Liver (tissue), 9 donors: ENCODE results near the gene THEMIS. TPM values are rescaled to one million over a fixed set of nuclear protein-coding genes. Genes with fewer than 3 reads are reported as not detected.

Experiments used
- DNase-seq: peaks from one replicate; pipeline ENCODE4 v3.0.0-alpha.2; 2017; ENCODE audit warnings: low spot score
- H3K27ac ChIP-seq, 2 donors: one replicate each; pipeline ENCODE4 v1.7.0; 2013; ENCODE audit warnings: inconsistent platforms in 2 of 2, low read length in 2 of 2, control low read depth in 1 of 2, low read depth in 1 of 2, mild to moderate bottlenecking in 1 of 2
- H3K27me3 ChIP-seq, 4 donors: one replicate each; pipeline versions ENCODE4 v1.6.1 to v1.7.0; 2013; ENCODE audit warnings: low read length in 3 of 4, inconsistent platforms in 1 of 4, mild to moderate bottlenecking in 1 of 4, moderate library complexity in 1 of 4; ENCODE audit not compliant: control insufficient read depth in 4 of 4, insufficient read depth in 4 of 4
- H3K36me3 ChIP-seq, 4 donors: one replicate each; pipeline versions ENCODE4 v1.6.1 to v1.7.0; 2013; ENCODE audit warnings: low read length in 3 of 4, mild to moderate bottlenecking in 3 of 4, low read depth in 1 of 4, moderate library complexity in 1 of 4; ENCODE audit not compliant: control insufficient read depth in 4 of 4, insufficient read depth in 3 of 4
- H3K4me1 ChIP-seq, 4 donors: one replicate each; pipeline versions ENCODE4 v1.6.1 to v1.7.0; 2013; ENCODE audit warnings: low read length in 3 of 4, mild to moderate bottlenecking in 3 of 4, moderate library complexity in 1 of 4; ENCODE audit not compliant: control insufficient read depth in 4 of 4, insufficient read depth in 4 of 4
- H3K4me3 ChIP-seq, 3 donors: one replicate each; pipeline versions ENCODE4 v1.6.1 to v1.7.0; 2013; ENCODE audit warnings: low read length in 3 of 3, control low read depth in 1 of 3, low read depth in 1 of 3, mild to moderate bottlenecking in 1 of 3
- H3K9ac ChIP-seq, 2 donors: one replicate each; pipeline ENCODE4 v1.7.0; 2013; ENCODE audit warnings: low read length in 2 of 2, mild to moderate bottlenecking in 2 of 2, moderate library complexity in 2 of 2, control low read depth in 1 of 2, low read depth in 1 of 2
- H3K9me3 ChIP-seq, 4 donors: one replicate each; pipeline versions ENCODE4 v1.6.1 to v1.7.0; 2013; ENCODE audit warnings: low read length in 3 of 4; ENCODE audit not compliant: control insufficient read depth in 4 of 4
- CTCF ChIP-seq: fragments of 150-350 bp; IDR thresholded peaks from 2 replicates; pipeline ENCODE4 v1.5.1; 2017; ENCODE audit warnings: improper control_type of control experiment, low read depth, low read length; ENCODE audit not compliant: missing input control
- FOXA1 ChIP-seq: IDR thresholded peaks from 2 replicates; pipeline ENCODE4 v1.6.1; 2016; ENCODE audit warnings: antibody characterized with exemption
- GABPA ChIP-seq, 2 donors: IDR thresholded peaks in 1 of 2; conservative IDR thresholded peaks in 1 of 2; 2 replicates each; pipeline ENCODE4 v1.6.1; 2016; ENCODE audit warnings: antibody characterized with exemption in 2 of 2, mild to moderate bottlenecking in 1 of 2, moderate library complexity in 1 of 2
- HNF4A ChIP-seq, 2 donors: conservative IDR thresholded peaks; 2 replicates each; pipeline ENCODE4 v1.6.1; 2016; ENCODE audit warnings: antibody characterized with exemption in 2 of 2, mild to moderate bottlenecking in 2 of 2
- JUND ChIP-seq, 2 donors: IDR thresholded peaks; 2 replicates each; pipeline ENCODE4 v1.6.1; 2016; ENCODE audit warnings: antibody characterized with exemption in 2 of 2
- RAD21 ChIP-seq, 2 donors: IDR thresholded peaks; 2 replicates each; pipeline ENCODE4 v1.6.1; 2016; ENCODE audit warnings: antibody characterized with exemption in 2 of 2, mild to moderate bottlenecking in 2 of 2
- REST ChIP-seq: IDR thresholded peaks from 2 replicates; pipeline ENCODE4 v1.6.1; 2016; ENCODE audit warnings: antibody characterized with exemption, mild to moderate bottlenecking
- RXRA ChIP-seq, 2 donors: IDR thresholded peaks; 2 replicates each; pipeline ENCODE4 v1.6.1; 2017 to 2018; ENCODE audit warnings: antibody characterized with exemption in 2 of 2, mild to moderate bottlenecking in 1 of 2
- SP1 ChIP-seq: IDR thresholded peaks from 2 replicates; pipeline ENCODE4 v1.6.1; 2018; ENCODE audit warnings: antibody characterized with exemption, mild to moderate bottlenecking
- TAF1 ChIP-seq: conservative IDR thresholded peaks from 2 replicates; pipeline ENCODE4 v1.6.1; 2016; ENCODE audit warnings: antibody characterized with exemption, mild to moderate bottlenecking
- YY1 ChIP-seq: IDR thresholded peaks from 2 replicates; pipeline ENCODE4 v1.6.1; 2016; ENCODE audit warnings: antibody characterized with exemption, mild to moderate bottlenecking
- WGBS: extraction: QIAGEN DNeasy Blood & Tissue Kit; methylation state at CpG from one replicate; pipeline ENCODE4 v1.1.7; 2013; 5-methylcytosine and 5-hydroxymethylcytosine counted together
- polyA plus RNA-seq, 2 donors: library from polyadenylated mRNA; stranded (reverse) in 1 of 2; unstranded in 1 of 2; fragments of 200-250 nt in 1 of 2; fragments of >200 nt in 1 of 2; fragmentation: Nextera tagmentation in 1 of 2; extraction: Ambion mirVana in 1 of 2; gene quantifications; one replicate each; pipeline versions ENCODE4 v1.2.1 to v1.2.3, GENCODE V29; 2013 to 2015
- total RNA-seq, 2 donors: library from RNA; depleted of rRNA; stranded (reverse); fragments of >200 nt; gene quantifications; one replicate each; pipeline ENCODE4 v1.2.3, GENCODE V29; 2014
- TF ChIP-seq, protein P1 (sequence below): IDR thresholded peaks from 2 replicates; pipeline ENCODE4 v1.6.1; 2016; ENCODE audit warnings: antibody characterized with exemption
- TF ChIP-seq, protein P2 (sequence below): IDR thresholded peaks from 2 replicates; pipeline ENCODE4 v1.6.1; 2016; ENCODE audit warnings: antibody characterized with exemption
- TF ChIP-seq, protein P3 (sequence below): IDR thresholded peaks from 2 replicates; pipeline ENCODE4 v1.6.1; 2016; ENCODE audit warnings: antibody characterized with exemption
- donor health status: healthy.
- donor health status: healthy.
- donor health status: healthy.
- donor health status: healthy.
- donor health status: healthy.

The THEMIS gene
- total and polyA plus RNA-seq, 4 donors, result 0.05 to 0.59 (median 0.21) TPM

DNA sequence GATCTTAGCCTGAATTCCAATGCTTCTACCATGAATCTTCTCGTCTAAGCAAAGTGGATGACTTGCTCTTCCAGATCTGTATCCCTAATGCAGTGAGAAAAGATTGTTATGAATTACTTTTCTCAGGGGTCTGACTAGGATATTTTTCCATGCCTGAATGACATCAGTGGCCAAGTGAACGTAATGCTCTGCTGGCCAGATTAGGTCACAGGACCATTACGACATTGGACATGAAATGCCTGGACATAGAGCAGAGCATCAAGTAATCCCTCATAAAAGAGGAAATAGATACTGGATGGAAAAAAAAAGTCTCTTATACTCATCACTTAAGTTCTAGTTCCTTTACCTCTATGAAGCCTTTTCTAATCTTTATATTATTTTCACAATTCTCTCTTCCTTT, 12.1 kb upstream of the THEMIS start:
- Histone ChIP-seq H3K27me3 (peaks cover 0 to 2% (median 0%) of the 10 kb centered on the region in 4 donors), H3K4me1 (no peaks in the 10 kb centered on the region), H3K9ac (no peak overlapping the region), H3K36me3 (no peaks in the 10 kb centered on the region), H3K9me3 (peaks cover 0 to 5% (median 0%) of the 10 kb centered on the region in 4 donors), H3K27ac (no peak overlapping the region), H3K4me3 (no peak overlapping the region)
- 59% methylated on average over 3 of the region's 3 CpGs for WGBS
- no peak for DNase-seq
- TF ChIP-seq FOXA1 (no peak), REST (no peak), YY1 (no peak), RXRA (IDR thresholded peaks at IDR 0.05) (no peak), JUND (IDR thresholded peaks at IDR 0.05) (no peak), HNF4A (conservative IDR thresholded peaks at IDR 0.05) (no peak), RAD21 (IDR thresholded peaks at IDR 0.05) (no peak), SP1 (no peak), TAF1 (no peak)
- TF ChIP-seq, protein P1, sequence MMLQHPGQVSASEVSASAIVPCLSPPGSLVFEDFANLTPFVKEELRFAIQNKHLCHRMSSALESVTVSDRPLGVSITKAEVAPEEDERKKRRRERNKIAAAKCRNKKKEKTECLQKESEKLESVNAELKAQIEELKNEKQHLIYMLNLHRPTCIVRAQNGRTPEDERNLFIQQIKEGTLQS, result no peak

- Histone ChIP-seq H3K36me3 (no peaks in the 10 kb centered on the region), H3K9me3 (peaks cover 0 to 5% (median 0%) of the 10 kb centered on the region in 4 donors), H3K4me1 (no peaks in the 10 kb centered on the region), H3K27me3 (peaks cover 0 to 4% (median 0%) of the 10 kb centered on the region in 4 donors), H3K4me3 (no peak overlapping the region), H3K9ac (no peak overlapping the region), H3K27ac (no peak overlapping the region)
- DNase-seq, result no peak
- TF ChIP-seq TAF1, result no peak
- TF ChIP-seq, protein P2, sequence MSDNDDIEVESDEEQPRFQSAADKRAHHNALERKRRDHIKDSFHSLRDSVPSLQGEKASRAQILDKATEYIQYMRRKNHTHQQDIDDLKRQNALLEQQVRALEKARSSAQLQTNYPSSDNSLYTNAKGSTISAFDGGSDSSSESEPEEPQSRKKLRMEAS, result no peak
- TF ChIP-seq RXRA (IDR thresholded peaks at IDR 0.05), result no peak
- TF ChIP-seq YY1, result no peak
- no peak for TF ChIP-seq HNF4A (conservative IDR thresholded peaks at IDR 0.05)
- no peak for TF ChIP-seq CTCF
- no peak for TF ChIP-seq JUND (IDR thresholded peaks at IDR 0.05)
- TF ChIP-seq GABPA (IDR thresholded peaks at IDR 0.05 in 1 of 2, conservative IDR thresholded peaks at IDR 0.05 in 1 of 2), result no peak
- TF ChIP-seq, protein P3, sequence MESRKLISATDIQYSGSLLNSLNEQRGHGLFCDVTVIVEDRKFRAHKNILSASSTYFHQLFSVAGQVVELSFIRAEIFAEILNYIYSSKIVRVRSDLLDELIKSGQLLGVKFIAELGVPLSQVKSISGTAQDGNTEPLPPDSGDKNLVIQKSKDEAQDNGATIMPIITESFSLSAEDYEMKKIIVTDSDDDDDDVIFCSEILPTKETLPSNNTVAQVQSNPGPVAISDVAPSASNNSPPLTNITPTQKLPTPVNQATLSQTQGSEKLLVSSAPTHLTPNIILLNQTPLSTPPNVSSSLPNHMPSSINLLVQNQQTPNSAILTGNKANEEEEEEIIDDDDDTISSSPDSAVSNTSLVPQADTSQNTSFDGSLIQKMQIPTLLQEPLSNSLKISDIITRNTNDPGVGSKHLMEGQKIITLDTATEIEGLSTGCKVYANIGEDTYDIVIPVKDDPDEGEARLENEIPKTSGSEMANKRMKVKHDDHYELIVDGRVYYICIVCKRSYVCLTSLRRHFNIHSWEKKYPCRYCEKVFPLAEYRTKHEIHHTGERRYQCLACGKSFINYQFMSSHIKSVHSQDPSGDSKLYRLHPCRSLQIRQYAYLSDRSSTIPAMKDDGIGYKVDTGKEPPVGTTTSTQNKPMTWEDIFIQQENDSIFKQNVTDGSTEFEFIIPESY, result no peak
- no peak for TF ChIP-seq SP1
- 91% methylated on average over 7 of the region's 7 CpGs for WGBS
These were observed 7.2 kb upstream of the THEMIS start for GRCh38 chr6:127907960-127908640.
